ENCODE results near the gene MAST4. TPM values are rescaled to one million over a fixed set of nuclear protein-coding genes. Genes with fewer than 3 reads are reported as not detected.

Gene MAST4
- total RNA-seq, 1 donor from 2014 or later = 11.3 TPM

- DNase-seq (ENCODE audit: low spot score) = no peak
- no peak overlapping the region for H3K4me3 Mint-ChIP-seq (ENCODE audit: unreplicated experiment)
- H3K27ac Mint-ChIP-seq (ENCODE audit: unreplicated experiment) = no peak overlapping the region
- H3K4me1 Mint-ChIP-seq (ENCODE audit: low read depth) = peaks cover 4% of the 10 kb centered on the region
- no peak for TF ChIP-seq CTCF (IDR thresholded peaks at IDR 0.05)
- H3K27me3 Mint-ChIP-seq (ENCODE audit: low read depth) = no peaks in the 10 kb centered on the region
- H3K9me3 Mint-ChIP-seq (ENCODE audit: low read depth) = no peaks in the 10 kb centered on the region
- no peaks in the 10 kb centered on the region for H3K36me3 Mint-ChIP-seq (ENCODE audit: low read depth)
Observed at GRCh38 chr5:66629446-66629845, 33.3 kb downstream of the MAST4 start.

GRCh38 chr5:66633754-66634153 lies 37.6 kb downstream of the MAST4 start:
- Mint-ChIP-seq H3K4me3 (ENCODE audit: unreplicated experiment) (no peak overlapping the region), H3K27ac (ENCODE audit: unreplicated experiment) (no peak overlapping the region), H3K9me3 (ENCODE audit: low read depth) (no peaks in the 10 kb centered on the region), H3K36me3 (ENCODE audit: low read depth) (no peaks in the 10 kb centered on the region), H3K4me1 (ENCODE audit: low read depth) (peaks cover 2% of the 10 kb centered on the region), H3K27me3 (ENCODE audit: low read depth) (peaks cover 4% of the 10 kb centered on the region)
- DNase-seq (ENCODE audit: low spot score) = no peak
- TF ChIP-seq CTCF (IDR thresholded peaks at IDR 0.05) = no peak

- TF ChIP-seq CTCF (IDR thresholded peaks at IDR 0.05) = no peak
- Mint-ChIP-seq H3K9me3 (ENCODE audit: low read depth) (no peaks in the 10 kb centered on the region), H3K27ac (ENCODE audit: unreplicated experiment) (no peak overlapping the region), H3K27me3 (ENCODE audit: low read depth) (peaks cover 8% of the 10 kb centered on the region), H3K4me1 (ENCODE audit: low read depth) (peaks cover 5% of the 10 kb centered on the region), H3K36me3 (ENCODE audit: low read depth) (no peaks in the 10 kb centered on the region), H3K4me3 (ENCODE audit: unreplicated experiment) (no peak overlapping the region)
- DNase-seq (ENCODE audit: low spot score) = no peak
Observed at GRCh38 chr5:66634601-66635000, 38.4 kb downstream of the MAST4 start.

GRCh38 chr5:66637994-66638393 lies 41.8 kb downstream of the MAST4 start:
- peaks cover 8% of the 10 kb centered on the region for H3K27me3 Mint-ChIP-seq (ENCODE audit: low read depth)
- no peak overlapping the region for H3K27ac Mint-ChIP-seq (ENCODE audit: unreplicated experiment)
- H3K9me3 Mint-ChIP-seq (ENCODE audit: low read depth) = peaks cover 9% of the 10 kb centered on the region
- peaks cover 2% of the 10 kb centered on the region for H3K36me3 Mint-ChIP-seq (ENCODE audit: low read depth)
- H3K4me1 Mint-ChIP-seq (ENCODE audit: low read depth) = peaks cover 9% of the 10 kb centered on the region
- H3K4me3 Mint-ChIP-seq (ENCODE audit: unreplicated experiment) = no peak overlapping the region
- TF ChIP-seq CTCF (IDR thresholded peaks at IDR 0.05) = no peak
- no peak for DNase-seq (ENCODE audit: low spot score)

- H3K9me3 Mint-ChIP-seq (ENCODE audit: low read depth) = peaks cover 9% of the 10 kb centered on the region
- no peak overlapping the region for H3K27ac Mint-ChIP-seq (ENCODE audit: unreplicated experiment)
- H3K4me1 Mint-ChIP-seq (ENCODE audit: low read depth) = peaks cover 15% of the 10 kb centered on the region
- no peak for DNase-seq (ENCODE audit: low spot score)
- H3K4me3 Mint-ChIP-seq (ENCODE audit: unreplicated experiment) = no peak overlapping the region
- TF ChIP-seq CTCF (IDR thresholded peaks at IDR 0.05) = no peak
- H3K36me3 Mint-ChIP-seq (ENCODE audit: low read depth) = peaks cover 2% of the 10 kb centered on the region
- peaks cover 8% of the 10 kb centered on the region for H3K27me3 Mint-ChIP-seq (ENCODE audit: low read depth)
Observed at GRCh38 chr5:66639037-66639436, 42.8 kb downstream of the MAST4 start.
